Occipital lobe (tissue), 2 donors: ENCODE results near the gene ZSCAN10. TPM values are rescaled to one million over a fixed set of nuclear protein-coding genes. Genes with fewer than 3 reads are reported as not detected.
"Not testable (repeated sequence)": the region's sequence is repeated elsewhere in the genome, so short reads cannot be mapped to it uniquely, and the experiment has no call there.

Source experiments
- DNase-seq: peaks from one replicate; lab custom pipeline; 2025; lab: John Stamatoyannopoulos, UW
- total RNA-seq: library from RNA; depleted of rRNA; stranded (reverse); fragments of >200 nt; gene quantifications from one replicate; pipeline ENCODE4 v1.2.3, GENCODE V29; 2014

Gene ZSCAN10
- total RNA-seq, 1 donor from 2014 or later: not detected

DNA sequence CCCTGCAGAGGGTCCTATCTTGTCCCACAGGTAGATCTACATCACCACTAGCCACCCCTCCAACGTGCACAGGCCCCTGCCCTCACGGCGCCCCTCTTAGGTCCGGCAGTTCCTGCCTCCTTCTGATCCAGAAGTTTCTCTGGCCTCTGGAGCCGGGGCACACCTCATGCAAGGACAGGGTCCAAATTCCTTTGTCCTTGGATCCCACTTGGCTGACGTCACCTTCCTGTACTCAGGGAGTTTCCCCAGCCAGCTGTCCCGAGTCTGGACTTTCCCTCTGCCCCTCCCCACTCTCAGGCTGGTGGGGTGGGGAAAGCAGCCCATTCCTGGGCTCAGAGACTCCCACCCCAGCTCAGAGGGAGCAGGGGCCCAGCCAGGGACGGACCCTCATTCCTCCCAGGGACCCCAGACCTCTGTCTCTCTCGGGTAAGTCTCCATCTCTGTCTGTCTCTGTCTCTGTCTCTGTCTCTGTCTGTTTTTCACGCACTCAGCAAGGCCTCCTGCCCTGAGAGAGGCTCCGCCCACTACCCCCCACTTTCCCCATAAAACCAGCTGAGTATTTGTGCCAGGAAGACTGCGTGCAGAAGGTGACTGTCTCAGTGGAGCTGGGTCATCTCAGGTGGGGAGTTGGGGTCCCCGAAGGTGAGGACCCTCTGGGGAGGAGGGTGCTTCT, 33.9 kb downstream of the ZSCAN10 start, which contains the start of gene IL32:
Gene IL32, plus strand, starts transcription at position 572 of the 673 bp plus-strand sequence. CDS start 172 bp downstream, outside the sequence.
- DNase-seq: no peak

DNA sequence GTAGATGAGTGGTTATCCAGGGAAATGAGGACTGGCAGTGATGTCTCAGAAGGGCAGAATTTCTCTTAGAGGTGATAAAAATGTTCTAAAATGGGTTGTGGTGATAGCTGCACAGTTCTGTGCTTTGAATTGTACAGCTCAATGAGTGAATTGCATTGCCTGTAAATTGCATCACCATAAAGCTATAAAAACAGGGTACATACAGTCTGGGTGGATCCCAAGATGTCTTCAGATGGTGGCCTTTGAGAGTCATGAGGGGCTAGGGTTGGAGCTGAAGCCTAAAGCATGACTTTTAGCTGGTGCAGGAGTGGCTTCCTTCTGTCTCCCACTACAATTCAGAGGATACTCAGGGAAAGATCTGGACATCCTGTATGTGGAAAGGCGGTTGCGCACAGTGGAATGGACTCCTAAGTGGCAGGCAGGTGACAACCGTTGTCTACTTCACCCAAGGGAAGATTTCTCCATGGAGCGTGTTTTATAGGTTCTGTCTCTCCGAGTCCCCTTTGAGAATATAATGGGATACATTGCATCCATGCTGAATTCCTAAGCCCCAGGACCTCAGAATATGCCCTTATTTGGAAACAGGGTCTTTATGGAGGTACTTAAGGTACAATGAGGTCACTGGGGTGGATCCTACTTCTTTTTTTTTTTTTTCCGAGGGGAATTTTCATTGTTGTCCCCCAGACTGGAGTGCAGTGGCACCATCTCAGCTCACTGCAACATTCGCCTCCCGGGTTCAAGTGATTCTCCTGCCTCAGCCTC, 35.3 kb downstream of the ZSCAN10 start:
- no peak for DNase-seq

DNA sequence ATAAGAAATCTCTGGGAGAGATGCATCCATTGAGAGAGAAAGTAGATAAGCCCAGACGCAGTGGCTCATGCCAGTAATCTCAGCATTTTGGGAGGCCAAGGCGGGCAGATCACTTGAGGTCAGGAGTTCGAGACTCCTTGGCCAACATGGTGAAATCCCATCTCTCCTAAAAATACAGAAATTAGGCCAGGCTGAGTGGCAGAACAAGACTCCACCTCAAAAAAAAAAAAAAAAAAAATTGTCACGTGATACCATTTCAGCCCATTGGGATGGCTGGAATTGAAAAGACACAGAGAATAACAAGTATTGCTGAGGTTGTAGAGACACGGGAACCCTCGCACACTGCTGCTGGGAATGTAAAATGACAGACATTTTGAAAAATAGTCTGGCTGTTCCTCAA, 36.5 kb downstream of the ZSCAN10 start:
- no peak for DNase-seq

DNA sequence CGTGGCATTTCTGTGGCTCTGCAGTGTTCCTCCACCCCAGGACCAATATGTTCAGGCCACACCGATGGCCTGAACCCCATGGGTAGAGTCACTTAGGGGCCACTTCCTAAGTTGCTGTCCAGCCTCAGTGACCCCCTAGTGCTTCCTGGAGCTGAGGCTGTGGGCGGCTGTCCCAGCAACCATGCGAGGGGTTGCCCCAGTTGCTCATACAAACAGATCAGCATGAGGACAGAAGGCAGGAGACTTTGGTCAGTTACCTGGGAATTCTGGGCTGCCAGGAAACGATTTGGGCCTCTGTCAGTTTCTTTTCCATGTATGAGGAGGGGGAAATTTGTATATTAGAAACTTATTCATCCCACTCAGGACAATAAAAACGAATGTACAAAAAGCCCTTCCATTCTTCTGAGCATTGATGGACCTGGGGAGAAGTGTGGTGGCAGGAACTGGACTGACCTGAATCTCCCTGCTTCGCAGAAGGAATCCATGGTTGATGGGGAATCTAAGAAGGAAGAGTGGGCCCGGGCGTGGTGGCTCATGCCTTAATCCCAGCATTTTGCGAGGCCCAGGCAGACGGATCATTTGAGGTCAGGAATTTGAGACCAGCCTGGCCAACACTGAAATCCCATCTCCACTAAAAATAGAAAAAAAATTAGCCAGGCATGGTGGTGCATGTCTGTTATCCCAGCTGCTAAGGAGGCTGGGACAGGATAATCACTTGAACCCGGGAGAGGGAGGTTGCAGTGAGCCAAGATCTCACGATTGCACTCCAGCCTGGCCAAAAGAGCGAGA, 38.6 kb downstream of the ZSCAN10 start:
- no peak for DNase-seq

DNA sequence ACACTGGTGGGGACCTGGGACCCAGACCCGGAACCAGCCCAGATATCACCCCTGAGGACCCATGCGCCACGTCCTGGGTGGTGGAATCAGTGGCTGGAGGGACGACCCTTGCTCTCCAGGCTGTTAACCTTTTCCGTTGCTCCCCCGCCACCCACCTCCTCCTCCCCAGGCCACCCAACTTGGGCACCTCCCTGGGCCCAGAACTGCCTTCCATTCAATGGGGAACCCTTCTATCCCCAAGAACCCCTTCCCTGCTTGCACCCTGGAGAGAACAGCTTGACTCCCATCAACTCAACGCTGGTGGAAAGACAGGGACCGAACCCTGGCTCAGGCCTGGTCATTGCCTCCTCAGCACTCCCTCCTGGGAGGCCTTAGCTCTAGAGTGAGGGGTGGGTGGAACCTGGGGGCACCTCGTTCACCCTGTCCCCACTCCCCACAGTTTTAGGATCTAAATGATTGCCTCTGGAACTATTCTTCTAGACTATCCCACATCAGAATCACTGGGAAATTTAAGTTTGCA, 39.3 kb downstream of the ZSCAN10 start:
- DNase-seq: no peak

DNA sequence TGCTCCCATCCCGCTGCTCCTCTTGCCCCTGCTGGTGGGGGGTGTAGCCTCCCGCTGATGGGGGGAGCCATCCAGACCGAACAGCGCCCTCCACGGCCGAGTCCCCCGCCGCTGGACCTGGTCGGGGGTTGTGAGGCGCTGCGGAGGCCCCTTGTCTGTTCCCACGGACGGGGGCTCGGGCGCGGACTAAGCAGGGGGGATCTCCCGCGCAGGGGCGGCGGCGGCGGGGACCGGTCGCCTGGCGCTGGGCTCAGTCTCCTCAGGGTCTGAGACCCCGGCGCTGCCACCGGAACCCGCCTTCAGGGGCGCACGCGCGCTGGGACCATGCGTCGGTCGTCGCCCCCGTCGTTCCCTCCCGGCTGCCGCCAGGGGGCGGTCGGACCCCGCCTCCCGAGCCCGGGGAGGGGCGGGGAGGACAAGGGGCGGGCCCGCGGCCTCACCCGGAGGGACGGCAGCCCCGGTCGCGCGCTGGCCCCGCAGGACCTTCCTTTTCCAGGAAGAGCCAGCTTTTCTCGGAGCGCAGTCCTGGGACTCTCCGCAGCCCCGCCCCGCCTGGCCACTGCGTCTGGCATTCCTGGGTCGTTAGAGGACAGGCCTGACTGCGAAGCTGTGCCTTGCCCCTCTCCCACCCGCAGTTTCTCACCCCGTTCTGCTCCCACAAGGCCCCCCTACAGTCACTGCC, 39.9 kb downstream of the ZSCAN10 start:
- peak; percentile 77 for DNase-seq

DNA sequence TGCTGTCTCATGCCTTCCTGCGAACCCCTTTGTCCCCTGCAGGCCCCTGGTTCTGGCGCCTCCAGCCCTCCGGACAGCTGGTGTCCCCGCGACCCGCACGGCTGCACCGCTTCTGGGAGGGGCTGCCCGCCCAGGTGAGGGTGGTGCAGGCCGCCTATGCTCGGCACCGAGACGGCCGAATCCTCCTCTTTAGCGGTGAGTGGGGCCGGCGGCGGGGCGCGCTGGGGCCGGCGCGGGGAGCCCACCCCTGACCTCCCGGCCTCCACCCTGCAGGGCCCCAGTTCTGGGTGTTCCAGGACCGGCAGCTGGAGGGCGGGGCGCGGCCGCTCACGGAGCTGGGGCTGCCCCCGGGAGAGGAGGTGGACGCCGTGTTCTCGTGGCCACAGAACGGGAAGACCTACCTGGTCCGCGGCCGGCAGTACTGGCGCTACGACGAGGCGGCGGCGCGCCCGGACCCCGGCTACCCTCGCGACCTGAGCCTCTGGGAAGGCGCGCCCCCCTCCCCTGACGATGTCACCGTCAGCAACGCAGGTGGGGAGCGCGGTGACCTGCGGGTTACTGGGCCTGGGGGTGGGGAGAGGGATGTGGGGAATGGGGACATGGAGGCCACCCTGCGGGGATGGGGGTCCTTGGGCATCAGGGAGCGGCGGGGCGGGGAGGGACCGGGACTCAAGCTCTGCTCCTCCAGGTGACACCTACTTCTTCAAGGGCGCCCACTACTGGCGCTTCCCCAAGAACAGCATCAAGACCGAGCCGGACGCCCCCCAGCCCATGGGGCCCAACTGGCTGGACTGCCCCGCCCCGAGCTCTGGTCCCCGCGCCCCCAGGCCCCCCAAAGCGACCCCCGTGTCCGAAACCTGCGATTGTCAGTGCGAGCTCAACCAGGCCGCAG, 40.7 kb downstream of the ZSCAN10 start:
- DNase-seq: no peak

DNA sequence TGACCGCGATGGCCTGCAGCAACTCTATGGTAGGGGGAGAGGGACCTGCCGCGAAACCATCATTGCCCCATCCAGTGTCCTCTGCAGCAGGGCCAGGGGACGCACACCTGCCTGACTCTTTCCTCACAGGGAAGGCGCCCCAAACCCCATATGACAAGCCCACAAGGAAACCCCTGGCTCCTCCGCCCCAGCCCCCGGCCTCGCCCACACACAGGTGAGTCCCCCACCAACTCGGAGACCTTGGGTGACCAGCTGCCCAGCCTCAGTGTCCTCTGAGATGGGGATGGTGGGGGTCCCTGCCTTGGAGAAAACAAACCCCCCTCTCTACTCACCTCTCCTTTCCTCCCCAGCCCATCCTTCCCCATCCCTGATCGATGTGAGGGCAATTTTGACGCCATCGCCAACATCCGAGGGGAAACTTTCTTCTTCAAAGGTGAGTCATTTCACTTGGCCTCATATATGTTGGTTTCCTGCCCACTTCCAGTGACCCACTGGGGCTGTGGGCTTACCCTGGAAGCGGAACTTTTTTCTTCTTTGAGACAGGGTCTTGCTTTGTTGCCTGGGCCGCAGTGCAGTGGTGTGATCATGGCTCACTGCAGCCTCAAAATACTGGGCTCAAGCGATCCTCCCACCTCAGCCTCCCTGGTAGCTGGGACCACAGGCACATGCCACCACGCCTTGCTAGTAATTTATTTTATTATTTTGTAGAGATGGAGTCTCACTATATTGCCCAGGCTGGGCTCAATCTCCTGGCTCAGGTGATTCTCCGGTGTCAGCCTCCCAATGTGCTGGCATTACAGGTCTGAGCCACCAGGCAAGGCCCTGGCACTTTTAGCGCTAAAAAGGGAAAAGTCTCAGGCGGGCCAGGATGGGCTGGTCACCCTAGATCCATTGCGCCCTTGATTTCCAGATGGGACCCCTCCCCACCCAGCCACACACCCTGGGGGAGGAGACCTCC, 41.6 kb downstream of the ZSCAN10 start:
- no peak for DNase-seq

DNA sequence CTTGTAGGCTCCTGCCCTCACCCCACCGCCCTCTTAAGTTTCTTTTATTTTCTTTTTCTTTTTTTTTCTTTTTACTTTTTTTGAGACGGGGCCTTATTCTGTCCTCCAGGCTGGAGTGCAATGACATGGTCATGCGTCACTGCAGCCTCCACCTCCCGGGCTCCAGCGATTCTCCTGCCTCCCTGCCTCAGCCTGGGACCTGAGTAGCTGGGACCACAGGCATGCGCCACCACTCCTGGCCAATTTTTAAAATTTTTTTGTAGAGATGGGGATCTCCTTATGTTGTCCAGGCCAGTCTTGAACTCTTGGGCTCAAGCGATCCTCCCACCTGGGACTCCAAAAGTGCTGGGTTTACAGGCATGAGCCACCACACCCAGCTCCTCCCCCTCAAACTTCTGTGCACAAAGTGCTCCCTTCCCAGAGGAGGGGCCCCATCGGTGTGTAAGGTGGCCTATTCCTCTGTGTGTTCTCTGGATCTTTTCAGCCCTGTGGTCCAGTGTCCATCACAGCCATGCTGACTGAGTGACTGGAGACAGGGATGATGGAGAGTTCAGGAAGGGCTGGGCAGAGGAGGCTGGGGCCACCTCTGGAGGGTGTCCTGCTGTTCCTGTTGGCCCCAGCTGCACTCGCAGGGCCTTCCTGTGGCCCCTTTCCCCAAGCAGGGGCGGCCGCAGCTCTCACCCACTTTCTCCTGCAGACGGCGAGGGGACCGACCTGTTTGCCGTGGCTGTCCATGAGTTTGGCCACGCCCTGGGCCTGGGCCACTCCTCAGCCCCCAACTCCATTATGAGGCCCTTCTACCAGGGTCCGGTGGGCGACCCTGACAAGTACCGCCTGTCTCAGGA, 42.5 kb downstream of the ZSCAN10 start:
- no peak for DNase-seq

DNA sequence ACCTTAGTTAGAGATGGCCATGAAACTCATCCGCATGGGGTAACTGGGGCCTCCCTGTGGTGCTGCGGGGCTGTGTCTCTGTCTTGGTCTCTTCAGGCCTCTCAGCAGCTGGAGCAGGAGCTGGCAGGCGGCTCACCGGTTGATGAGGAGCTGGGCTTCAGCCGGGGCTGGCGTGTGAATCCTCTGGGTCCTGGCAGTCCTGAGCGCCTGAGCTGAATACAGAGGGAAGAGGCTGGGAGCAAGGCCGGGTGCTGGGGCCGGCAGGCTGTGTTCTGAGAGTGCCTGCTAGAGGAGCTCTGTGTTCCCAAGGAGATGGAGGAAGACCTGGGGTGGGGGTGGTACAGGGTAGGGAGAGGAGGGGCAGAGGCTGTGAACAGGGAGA, 43.4 kb downstream of the ZSCAN10 start:
- not testable (repeated sequence) for DNase-seq

DNA sequence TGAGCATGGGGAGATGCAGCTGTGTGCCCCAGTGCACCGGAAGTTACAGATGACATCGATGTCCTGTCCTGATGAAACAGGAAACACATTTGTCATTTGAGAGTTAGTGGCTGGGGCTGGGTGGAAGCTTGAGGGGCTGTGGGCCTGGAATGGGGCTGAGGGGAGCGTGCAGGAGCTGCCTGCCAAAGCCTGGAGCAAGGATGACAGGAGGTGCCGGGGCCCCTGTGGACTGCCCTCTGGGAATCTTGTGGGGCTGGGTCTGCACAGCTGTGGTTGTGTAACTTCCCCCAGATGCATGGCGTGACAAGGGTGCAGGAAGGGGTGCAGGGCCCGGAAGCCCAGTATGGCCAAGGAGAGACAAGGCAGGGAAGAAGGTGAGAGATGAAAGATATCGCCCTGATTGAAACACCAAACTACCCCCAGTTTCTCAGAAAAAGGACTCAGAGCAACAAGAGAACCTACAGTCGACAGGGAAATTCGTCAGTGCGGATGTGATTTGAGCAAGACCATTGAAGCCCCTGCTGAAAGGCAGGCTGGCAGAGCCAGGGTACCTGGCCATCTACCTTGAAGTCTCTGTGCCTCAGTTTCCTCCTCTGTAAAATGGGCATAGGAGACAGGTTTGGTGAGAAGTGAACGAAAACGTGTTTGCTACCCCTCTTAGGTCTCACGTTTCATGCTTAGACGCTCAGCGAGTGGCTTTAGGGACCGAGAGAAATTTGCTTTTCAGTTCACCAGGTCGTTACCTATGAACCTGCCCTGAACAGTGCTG, 43.9 kb downstream of the ZSCAN10 start:
- no peak for DNase-seq

DNA sequence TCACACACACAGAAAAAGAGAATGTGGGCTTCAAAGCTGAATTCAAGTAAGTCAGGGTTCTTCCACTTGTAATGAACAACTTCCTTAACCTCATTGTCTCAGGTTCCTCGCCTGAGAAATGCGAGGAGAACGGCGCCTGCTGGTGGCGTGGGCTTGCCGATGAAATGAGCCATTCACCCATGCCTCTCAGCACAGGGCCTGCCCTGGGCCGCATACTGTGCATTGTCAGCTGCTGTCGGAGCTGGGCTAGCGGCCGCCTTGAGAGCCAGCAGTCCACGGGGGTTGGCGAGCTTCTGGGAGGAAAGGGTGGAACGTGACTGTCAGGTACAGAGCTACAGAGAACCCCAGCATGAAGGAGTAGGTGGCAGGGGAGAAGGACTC, 45.8 kb downstream of the ZSCAN10 start:
- not testable (repeated sequence) for DNase-seq

DNA sequence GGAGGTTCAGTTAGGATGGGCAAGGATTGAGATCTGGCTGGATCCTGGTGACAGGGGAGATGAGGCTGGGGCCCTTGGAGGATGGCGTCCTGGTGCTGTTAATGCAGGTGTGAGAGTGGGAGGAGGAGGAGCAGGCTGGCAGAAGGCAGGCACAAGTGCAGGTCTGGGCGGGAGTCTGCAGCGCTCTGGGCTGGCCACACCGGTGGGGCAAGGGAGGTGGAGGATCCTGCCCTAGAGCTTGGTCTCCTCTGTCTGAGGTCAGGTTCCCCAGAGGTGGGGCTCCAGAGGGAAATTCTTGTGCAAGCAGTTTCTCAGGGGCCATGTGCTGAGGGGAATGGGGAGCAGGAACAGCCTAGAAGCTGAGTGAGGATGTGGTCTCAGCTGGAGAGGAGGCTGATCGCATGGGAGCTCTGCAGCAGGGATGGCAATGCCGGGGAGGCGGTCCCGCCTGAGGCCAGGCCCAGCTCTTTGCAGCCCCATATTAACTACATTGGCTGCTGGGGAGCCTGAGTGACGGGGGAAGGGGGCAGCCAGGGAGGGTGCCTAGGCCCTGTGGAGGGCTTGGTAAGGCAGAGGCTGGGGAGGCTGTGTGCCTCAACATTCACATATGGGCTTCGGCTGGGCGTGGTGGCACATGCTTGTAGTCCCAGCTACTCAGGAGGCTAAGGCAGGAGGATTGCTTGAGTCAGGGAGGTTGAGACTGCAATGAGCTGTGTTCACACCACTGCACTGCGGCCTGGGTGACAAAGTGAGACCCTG, 46.3 kb downstream of the ZSCAN10 start:
- DNase-seq: not testable (repeated sequence)

DNA sequence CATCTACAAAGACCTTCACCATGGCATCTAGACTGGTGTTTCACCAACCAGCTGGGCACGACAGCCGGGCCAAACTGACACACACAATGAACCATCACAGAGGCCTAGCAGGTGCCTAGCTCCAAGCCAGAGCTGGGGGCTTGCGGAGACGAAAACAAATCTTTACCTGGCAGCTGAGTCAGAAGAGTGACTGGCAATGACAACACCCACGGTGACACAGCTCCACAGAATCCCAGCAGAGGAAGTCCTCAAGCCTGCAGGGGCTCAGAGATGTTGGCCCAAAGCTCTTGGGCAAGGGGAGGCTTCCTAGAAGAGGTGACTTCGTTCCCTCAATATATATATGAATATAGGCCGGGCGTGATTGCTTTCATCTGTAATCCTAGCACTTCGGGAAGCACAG, 47.6 kb downstream of the ZSCAN10 start:
- no peak for DNase-seq

DNA sequence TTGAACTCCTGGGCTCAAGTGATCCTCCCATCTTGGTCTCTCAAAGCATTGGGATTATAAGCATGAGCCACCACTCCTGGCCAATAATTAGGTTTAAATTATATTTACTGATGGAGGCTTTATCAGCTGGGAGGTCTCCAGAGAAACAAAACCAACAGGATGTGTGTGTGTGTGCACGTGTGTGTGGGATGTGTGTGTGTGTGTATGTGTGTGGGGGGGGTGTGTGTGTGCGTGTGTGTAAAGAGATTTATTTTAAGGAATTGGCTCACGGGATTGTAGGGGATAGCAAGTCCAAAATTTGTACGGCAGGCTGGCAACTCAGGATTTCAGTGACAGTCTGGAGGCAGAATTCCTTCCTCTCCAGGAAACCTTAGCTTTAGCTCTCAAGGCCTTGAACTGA, 48.1 kb downstream of the ZSCAN10 start:
- no peak for DNase-seq

DNA sequence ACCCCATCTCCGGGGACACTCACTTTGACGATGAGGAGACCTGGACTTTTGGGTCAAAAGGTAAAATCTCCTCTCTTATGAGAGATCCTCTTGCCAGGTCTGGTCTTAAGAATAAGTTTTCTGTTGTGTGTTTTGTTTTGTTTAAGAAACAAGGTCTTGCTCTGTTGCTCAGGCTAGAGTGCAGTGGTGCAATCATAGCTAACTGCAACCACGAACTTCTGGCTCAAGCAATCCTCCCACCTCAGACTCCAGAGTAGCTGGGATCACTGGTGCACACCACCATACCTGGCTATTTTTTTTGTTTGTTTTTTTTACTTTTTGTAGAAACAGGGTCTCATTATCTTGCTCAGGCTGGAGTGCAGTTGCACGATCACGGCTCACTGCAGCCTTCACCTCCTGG, 48.6 kb downstream of the ZSCAN10 start:
- DNase-seq: no peak
